ENCODE measurements around the gene GPRASP3.

- TF ChIP-seq YY1 (IDR thresholded peaks at IDR 0.05; ENCODE audit: insufficient read depth, insufficient read length) (no peak), ZNF274 (IDR thresholded peaks at IDR 0.05; ENCODE audit: low read depth, low read length) (no peak), SUZ12 (IDR thresholded peaks at IDR 0.05; ENCODE audit: extremely low read depth, insufficient read depth, insufficient read length) (no peak)
Measured at GRCh38 chrX:102744307-102744706, 23.8 kb downstream of the GPRASP3 start.
